Measurements from ENCODE around the gene FBXO42. TPM values are rescaled to one million over a fixed set of nuclear protein-coding genes. Genes with fewer than 3 reads are reported as not detected.

Gene FBXO42
- total and polyA plus RNA-seq, 2 donors (not counting 3 experiments of a cell fraction or from before 2014, with no cell fraction given), result 16.3 to 20.4 TPM

- POLR2A ChIA-PET, result no interaction called here
- CTCF ChIA-PET, result interaction anchor here (1.0 to 1.4 kb wide), 3 partner anchors 8 to 15 kb away, joined by 3 to 4 read pairs (median 3); no protein-coding TSS in a partner anchor
- dilution Hi-C loops (cut with MboI; ENCODE audit: extremely low pct_ligation_motif_present, low sequenced_read_pairs), result no loop called here
- H3K4me1 ChIP-seq (ENCODE audit: control insufficient read depth, extremely low read depth, insufficient read depth, low read length), result peaks cover 10% of the 10 kb centered on the region
- intact Hi-C loops (cut with micrococcal nuclease), result no loop called here
- DNase-seq (ENCODE audit: low read depth, low spot score), result no peak
- H3K4me2 ChIP-seq (ENCODE audit: insufficient read depth, low read length), result no peak overlapping the region
- no peak overlapping the region for H3K4me3 ChIP-seq (replicated peaks in 1 of 3; ENCODE audit: insufficient read depth in 1 of 3, low read depth in 1 of 3, low read length in 3 of 3)
- H3K36me3 ChIP-seq (ENCODE audit: control insufficient read depth in 2 of 2, extremely low read depth in 1 of 2, insufficient read depth in 2 of 2, low read length in 2 of 2), result peaks cover 0 to 3% of the 10 kb centered on the region in 2 experiments
- H4K20me1 ChIP-seq (replicated peaks; ENCODE audit: control insufficient read depth, extremely low read depth, insufficient read depth, low read length), result no peaks in the 10 kb centered on the region
- BruUV-seq (replicated peaks), result no TSS peak
- H3K9me1 ChIP-seq (replicated peaks; ENCODE audit: control insufficient read depth, extremely low read depth, insufficient read depth, low read length), result no peaks in the 10 kb centered on the region
- H3K27ac ChIP-seq (ENCODE audit: insufficient read depth, low read depth, low read length), result no peak overlapping the region
- H3K79me2 ChIP-seq (ENCODE audit: control insufficient read depth, insufficient read depth, low read length), result peaks cover 3% of the 10 kb centered on the region
- no peak overlapping the region for H3K9ac ChIP-seq (replicated peaks; ENCODE audit: extremely low read depth, insufficient read depth, low read length)
- no peaks in the 10 kb centered on the region for H3K27me3 ChIP-seq (ENCODE audit: control insufficient read depth in 2 of 2, insufficient read depth in 2 of 2, low read length in 2 of 2)
- no peak overlapping the region for H2AFZ ChIP-seq (ENCODE audit: low read depth, low read length)
- no peak for TF ChIP-seq GATA2 (IDR thresholded peaks at IDR 0.05; ENCODE audit: insufficient read depth, insufficient read length, low read depth, low read length)
- TF ChIP-seq JUN (IDR thresholded peaks at IDR 0.05; ENCODE audit: borderline replicate concordance, insufficient read depth, insufficient read length, low read depth), result no peak
- no peak for TF ChIP-seq POLR2A (IDR thresholded peaks at IDR 0.05; ENCODE audit: low read depth, low read length)
- TF ChIP-seq MYC (IDR thresholded peaks at IDR 0.05; ENCODE audit: low read depth, low read length), result no peak
- no peak for TF ChIP-seq CTCF (IDR thresholded peaks at IDR 0.05; ENCODE audit: extremely low read depth in 1 of 2, insufficient read depth in 1 of 2, low read depth in 1 of 2, low read length in 2 of 2)
- TF ChIP-seq FOS (IDR thresholded peaks at IDR 0.05; ENCODE audit: borderline replicate concordance, insufficient read depth, low read length), result no peak
- TF ChIP-seq EZH2 (IDR thresholded peaks at IDR 0.05; ENCODE audit: borderline replicate concordance, low read depth, low read length, severe bottlenecking), result no peak
- TF ChIP-seq MAX (IDR thresholded peaks at IDR 0.05; ENCODE audit: insufficient read depth, insufficient read length), result no peak
- no peak for TF ChIP-seq POLR2AphosphoS5 (IDR thresholded peaks at IDR 0.05; ENCODE audit: insufficient read depth, low read depth, low read length)
- no peak for FAIRE-seq
- no peaks in the 10 kb centered on the region for H3K9me3 ChIP-seq (replicated peaks; ENCODE audit: control insufficient read depth, insufficient read depth, low read length)
Observed at GRCh38 chr1:16294219-16295212, 57.8 kb downstream of the FBXO42 start.

Data from endothelial cell of umbilical vein (primary cell).